ENCODE results near the gene CRBN.

DNA sequence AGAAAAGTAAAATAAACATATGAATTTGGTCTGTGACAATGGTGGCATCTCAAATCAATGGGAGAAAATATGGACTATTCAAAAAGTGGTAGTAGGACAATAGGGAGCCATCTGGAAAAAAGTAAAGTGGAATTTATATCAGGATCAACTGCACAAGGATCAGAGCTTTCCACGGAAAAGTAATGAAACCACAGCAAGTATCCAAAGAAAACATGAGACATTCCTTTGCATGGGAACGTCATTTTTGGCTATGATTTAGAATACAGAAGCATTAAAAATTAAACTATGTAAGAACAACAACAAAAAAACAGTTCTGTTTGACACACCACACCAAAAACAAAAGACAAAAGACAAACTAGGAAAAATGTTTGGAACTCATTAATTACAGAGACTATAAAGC, 18.7 kb downstream of the CRBN start:
- TF ChIP-seq POLR2AphosphoS5 (IDR thresholded peaks at IDR 0.05) (no peak), CTCF (IDR thresholded peaks at IDR 0.05; ENCODE audit: poor library complexity, severe bottlenecking) (no peak), EZH2 (IDR thresholded peaks at IDR 0.05; ENCODE audit: borderline replicate concordance, insufficient read depth, low read length, poor library complexity, severe bottlenecking) (no peak)

Measured in neural cell (in vitro differentiated cells).